NB4 (cell line): ENCODE measurements around the gene PLCB3.

Experiments
- DNase-seq: peaks from one replicate; pipeline ENCODE4 v3.0.0; 2010; ENCODE audit warnings: low read depth
- H3K4me3 ChIP-seq: one replicate; pipeline ENCODE4 v1.5.1; 2011; ENCODE audit warnings: mild to moderate bottlenecking, low read depth, low read length, moderate library complexity
- MYC ChIP-seq: IDR thresholded peaks from 2 replicates; pipeline ENCODE4 v1.6.1; 2011; ENCODE audit warnings: low read depth, low read length
- POLR2A ChIP-seq: IDR thresholded peaks from 2 replicates; pipeline ENCODE4 v1.6.1; 2011; ENCODE audit warnings: mild to moderate bottlenecking; ENCODE audit not compliant: insufficient read length; ENCODE audit errors: extremely low read depth
- TF ChIP-seq, protein P1 (sequence below): IDR thresholded peaks from one replicate; pipeline ENCODE4 v1.5.1; 2012; ENCODE audit warnings: low read depth, low read length
- TF ChIP-seq, protein P2 (sequence below): IDR thresholded peaks from 2 replicates; pipeline ENCODE4 v1.6.1; 2011; ENCODE audit warnings: low read depth, low read length

The PLCB3 gene

DNA sequence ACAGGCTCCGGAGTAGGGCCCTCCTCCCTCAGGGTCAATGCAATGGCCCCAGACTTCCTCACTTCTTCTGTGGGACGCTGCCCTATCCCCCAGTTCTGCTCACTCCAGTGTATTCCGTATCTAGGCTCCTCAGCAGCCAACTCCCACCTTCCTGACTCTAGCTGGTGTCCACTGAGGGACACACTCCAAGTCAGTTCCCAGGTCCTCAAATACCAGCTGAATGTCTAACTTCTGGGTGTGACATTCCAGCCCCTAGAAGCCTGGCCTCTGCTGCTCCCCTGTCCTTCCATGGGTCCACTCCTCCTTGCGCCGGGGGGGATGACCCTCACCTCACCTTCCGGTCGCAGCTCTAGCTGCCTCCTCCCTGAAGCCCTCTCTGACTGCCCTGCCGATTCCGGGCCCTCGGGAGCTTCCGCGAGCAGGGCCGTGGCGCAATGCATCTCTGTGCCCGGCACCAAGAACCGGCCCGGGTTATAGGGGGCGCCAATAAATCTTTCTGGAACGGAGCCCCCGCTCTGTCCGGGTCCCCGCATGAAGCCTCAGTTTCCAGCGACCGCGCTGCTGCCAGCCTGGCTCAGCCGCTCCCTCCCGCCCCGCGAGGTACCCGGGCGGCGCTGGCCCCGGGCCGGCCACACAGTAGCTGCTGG, 17.7 kb downstream of the PLCB3 start:
- DNase-seq = peak; percentile 73
- TF ChIP-seq, protein P1, sequence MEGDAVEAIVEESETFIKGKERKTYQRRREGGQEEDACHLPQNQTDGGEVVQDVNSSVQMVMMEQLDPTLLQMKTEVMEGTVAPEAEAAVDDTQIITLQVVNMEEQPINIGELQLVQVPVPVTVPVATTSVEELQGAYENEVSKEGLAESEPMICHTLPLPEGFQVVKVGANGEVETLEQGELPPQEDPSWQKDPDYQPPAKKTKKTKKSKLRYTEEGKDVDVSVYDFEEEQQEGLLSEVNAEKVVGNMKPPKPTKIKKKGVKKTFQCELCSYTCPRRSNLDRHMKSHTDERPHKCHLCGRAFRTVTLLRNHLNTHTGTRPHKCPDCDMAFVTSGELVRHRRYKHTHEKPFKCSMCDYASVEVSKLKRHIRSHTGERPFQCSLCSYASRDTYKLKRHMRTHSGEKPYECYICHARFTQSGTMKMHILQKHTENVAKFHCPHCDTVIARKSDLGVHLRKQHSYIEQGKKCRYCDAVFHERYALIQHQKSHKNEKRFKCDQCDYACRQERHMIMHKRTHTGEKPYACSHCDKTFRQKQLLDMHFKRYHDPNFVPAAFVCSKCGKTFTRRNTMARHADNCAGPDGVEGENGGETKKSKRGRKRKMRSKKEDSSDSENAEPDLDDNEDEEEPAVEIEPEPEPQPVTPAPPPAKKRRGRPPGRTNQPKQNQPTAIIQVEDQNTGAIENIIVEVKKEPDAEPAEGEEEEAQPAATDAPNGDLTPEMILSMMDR = no peak
- TF ChIP-seq MYC = no peak
- peak; percentile 7 for TF ChIP-seq POLR2A
- TF ChIP-seq, protein P2, sequence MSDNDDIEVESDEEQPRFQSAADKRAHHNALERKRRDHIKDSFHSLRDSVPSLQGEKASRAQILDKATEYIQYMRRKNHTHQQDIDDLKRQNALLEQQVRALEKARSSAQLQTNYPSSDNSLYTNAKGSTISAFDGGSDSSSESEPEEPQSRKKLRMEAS = no peak

DNA sequence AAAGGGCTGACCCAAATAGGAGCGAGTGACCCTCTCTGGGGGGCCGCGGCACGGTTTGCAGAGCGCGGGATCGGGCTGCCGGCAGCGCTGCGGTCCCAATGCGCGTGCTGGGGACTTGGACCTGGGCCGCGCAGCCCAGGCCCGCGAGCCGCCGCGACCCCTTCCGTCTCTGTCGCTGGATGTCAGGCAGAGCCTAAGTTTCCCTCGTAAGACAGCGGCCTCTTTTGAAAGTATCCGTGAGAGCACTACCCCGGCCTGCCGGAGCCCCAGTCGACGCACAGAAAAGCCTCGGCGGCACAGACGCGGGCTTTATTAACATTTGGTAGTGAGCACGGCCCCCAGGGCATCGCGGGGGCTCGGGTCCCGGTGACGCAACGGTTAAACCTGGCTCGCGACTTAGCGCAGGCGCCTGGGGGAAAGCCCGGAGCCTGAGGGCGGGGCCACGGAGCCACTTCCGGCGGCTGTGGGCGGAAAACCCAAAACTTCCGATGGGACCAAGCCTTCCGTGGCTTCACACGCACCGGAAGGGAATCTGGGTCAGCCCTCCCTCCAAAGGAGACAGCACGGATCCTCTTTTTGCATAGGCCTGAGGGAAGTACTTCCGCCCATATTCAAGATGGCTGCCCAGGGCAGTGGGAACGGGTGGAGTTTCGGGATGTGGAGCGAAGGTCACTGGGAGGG, 18.4 kb downstream of the PLCB3 start:
- TF ChIP-seq, protein P1 = no peak
- TF ChIP-seq MYC (peak; percentile 39; the same call in 1 of the 2 replicates), POLR2A (peak; percentile 68)
- peak; percentile 100 for DNase-seq
- H3K4me3 ChIP-seq = peak overlapping the region; percentile 97

More for the DNA sequence above, 17.7 kb downstream of the PLCB3 start:
- peak overlapping the region; percentile 72 for H3K4me3 ChIP-seq

DNA sequence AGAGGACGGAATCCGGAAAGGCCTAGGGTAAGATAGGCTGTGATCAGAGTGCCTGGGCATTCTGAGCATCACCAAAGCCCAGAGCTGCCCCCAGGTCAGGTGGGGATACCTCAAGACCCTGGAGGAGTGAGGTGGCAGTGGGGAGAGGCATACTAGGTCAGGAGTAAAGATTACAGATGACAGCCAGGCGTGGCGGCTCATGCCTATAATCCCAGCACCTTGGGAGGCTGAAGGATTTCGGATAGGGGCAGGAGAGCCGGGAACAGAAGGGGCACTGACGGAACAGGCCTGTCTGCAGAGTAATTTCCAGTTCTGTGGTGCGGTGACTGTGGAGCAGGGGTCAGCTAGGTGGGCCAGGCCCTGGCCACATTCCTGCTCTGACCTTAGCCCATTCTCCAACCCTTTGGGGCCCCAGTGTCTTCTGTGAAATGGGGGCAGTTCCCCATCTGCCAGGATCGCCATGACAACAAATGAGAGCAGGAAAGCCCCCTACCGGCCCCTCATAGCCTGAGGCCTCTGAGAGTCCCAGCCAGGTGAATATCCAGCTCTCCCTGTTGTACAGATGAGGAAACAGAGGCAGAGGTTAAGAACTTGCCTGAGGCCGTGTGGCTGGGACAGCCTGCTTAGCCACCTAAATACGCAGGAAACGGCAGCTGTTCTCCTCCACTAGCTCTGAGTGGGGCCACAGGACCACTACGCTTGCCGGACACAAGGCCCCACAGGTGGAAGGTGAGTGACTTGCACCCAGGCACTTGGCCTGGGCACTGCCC, 23.9 kb downstream of the PLCB3 start:
- no peak overlapping the region for H3K4me3 ChIP-seq
- no peak for DNase-seq
- TF ChIP-seq POLR2A (no peak), MYC (no peak)
- TF ChIP-seq, protein P1 = no peak
- TF ChIP-seq, protein P2 = no peak

DNA sequence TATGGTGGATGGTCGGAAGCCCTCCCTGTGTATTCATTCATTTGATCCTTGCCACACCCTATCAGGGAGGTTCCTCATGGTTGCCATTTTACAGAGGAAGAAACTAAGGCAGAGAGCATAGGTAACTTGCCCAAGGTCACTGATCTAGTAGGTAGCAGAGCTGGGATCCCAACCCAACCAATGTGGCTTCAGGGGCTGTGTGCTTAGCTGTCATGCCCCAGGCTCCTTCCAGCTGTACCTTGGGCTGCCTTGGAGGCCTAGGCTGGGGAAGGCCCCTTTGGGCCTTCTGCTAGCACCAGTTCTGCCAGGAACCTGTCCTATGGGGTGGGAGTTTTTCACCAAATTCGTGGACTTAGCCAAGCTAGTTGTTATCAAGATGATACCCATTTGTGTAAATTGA, 24.5 kb downstream of the PLCB3 start:
- DNase-seq = no peak
- H3K4me3 ChIP-seq = no peak overlapping the region
- TF ChIP-seq, protein P2 = no peak
- TF ChIP-seq, protein P1 = no peak
- TF ChIP-seq MYC = no peak
- no peak for TF ChIP-seq POLR2A

DNA sequence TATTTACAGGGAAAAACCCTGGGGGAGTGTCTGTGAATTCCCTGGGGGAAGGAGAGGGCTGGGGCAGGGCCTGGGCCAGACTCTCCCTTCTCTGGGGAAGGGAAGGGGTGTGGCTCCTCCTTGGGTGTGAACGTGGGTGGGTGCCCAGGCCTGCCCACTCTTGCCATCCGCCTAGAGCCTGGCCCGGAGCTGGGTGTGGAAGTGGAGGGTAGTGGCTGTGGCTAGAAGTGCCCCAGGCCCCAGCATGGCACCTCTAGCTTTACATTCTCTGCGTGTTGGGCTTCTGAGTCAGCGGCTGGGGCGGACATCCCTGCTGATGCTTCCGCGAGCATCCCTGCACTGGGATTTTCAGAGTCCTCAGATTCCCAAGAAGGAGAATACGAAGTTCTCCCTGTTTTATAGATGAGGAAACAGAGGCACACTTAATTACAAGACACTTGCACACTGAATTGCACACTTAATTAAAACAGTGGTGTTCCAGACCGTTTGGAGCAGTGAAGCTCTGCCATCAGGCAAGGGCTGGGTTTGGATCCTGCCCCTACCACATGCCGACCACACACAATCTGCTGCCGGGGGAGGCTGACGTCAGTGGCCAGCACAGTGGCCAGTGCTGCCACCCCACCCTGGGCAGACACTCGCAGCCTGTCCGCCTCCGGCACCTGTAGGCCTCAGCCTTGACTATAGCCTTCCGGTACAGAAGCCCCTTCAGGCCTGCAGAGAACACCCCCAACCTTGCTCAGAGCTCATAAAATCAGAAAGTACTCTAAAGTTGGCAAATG, 25.5 kb downstream of the PLCB3 start:
- TF ChIP-seq, protein P2 = no peak
- TF ChIP-seq, protein P1 = no peak
- TF ChIP-seq POLR2A = no peak
- TF ChIP-seq MYC = no peak
- no peak overlapping the region for H3K4me3 ChIP-seq
- no peak for DNase-seq
